Stimulated activated CD8-positive, alpha-beta memory T cell treated with anti-CD3 and anti-CD28 coated beads, Interleukin-12 subunit alpha, Interleukin-12 subunit beta, amount 100 ng/mL, for 4 hours (primary cell): ENCODE measurements around the gene ESPNL.
"Not testable (repeated sequence)": the region's sequence is repeated elsewhere in the genome, so short reads cannot be mapped to it uniquely, and the experiment has no call there.

ENCODE experiments used
- DNase-seq: peaks from one replicate; pipeline ENCODE4 v3.0.0-alpha.2; 2020; ENCODE audit warnings: low read depth

Gene ESPNL

DNA sequence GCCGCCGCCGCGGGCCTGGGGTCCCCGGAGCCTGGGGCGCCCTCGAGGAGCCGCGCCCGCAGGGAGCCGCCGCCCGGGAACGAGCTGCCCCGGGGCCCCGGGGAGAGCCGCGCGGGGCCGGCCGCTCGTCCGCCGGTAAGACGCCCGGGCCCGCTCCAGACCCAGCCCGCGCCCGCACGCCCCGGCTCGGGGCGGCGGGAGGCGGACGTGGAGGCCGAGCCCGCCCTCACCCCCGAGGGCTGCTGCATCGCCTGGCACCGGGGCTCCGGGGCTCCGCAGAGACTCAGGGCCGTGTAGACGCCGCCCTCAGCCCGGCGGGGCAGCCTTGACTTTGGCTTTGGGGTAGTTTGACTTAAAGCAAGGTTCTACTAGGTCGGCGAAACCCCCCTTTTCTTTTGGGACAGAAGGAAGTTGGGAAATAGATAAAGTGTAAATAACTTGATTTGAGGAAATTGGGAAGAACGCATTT, 59.0 kb downstream of the ESPNL start:
- no peak for DNase-seq

DNA sequence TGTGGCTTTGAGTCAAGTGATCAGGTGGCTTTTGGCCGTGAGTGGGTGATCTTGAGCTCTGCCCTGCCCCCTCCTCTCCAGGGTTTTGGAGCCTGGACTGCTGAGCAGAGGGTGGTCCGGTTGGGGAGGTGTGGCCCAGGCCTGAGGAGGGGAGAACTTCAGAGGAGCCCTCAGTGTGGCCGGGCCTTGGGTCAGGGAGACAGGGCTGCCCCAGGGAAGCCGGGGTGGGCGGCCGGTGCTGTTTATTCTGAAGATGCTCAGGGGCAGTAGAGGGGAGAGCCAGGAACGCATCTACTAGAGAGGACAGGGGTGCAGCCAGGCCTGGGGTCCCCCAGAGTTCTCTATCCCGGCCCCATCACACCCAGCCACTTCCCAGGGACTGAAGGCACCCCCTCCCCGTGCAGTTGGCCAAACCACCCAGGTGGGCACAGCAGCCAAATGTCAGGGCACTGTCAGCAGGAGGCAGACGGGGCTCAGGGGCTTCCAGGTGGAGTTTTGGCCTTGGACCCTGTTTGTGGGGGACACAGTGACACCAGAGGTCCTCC, 59.6 kb downstream of the ESPNL start:
- DNase-seq: no peak

DNA sequence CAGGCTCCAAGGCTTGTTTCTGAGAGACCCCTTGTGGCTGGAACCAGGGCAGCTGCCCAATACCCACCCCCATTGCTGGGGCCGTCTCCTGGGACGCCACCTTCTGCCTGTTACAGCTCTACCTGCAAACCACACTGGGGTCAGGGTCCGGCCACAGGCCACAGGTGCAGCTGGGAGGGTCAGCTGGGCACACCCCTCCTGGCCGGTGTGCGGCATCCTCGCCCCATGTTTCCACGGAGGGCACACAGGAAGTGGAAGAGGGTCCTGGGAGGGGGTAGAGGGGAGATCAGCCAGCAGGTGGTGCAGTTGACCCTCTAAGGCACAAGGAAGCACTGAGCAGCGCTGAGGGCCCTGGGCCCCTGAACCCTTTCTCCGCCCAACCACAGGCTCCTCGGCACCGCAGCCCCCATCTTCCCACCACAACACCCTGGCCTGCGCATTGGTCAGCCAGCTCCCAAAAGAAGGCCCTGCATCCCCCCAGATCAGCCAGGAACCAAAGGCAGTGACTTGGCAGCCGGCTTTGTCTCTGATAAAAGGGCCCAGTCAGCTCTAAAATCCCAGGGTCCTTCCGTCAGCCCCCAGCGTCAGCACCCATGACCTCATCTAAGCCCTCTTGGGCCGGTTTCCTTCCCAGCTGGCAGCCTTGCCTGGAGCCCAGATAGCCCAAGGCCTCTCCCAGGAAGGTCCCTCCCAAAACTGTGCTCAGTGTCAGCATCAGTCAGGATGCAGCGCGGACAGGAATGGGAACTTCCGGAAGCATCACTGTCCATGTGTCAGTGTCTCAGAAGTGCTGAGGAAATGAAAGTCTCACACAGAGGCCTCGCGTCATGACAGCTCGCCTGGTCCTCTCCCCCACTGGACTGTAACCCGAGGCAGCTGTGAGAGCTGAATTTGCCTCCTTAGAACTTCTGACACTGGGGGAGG, 60.3 kb downstream of the ESPNL start:
- DNase-seq: no peak

DNA sequence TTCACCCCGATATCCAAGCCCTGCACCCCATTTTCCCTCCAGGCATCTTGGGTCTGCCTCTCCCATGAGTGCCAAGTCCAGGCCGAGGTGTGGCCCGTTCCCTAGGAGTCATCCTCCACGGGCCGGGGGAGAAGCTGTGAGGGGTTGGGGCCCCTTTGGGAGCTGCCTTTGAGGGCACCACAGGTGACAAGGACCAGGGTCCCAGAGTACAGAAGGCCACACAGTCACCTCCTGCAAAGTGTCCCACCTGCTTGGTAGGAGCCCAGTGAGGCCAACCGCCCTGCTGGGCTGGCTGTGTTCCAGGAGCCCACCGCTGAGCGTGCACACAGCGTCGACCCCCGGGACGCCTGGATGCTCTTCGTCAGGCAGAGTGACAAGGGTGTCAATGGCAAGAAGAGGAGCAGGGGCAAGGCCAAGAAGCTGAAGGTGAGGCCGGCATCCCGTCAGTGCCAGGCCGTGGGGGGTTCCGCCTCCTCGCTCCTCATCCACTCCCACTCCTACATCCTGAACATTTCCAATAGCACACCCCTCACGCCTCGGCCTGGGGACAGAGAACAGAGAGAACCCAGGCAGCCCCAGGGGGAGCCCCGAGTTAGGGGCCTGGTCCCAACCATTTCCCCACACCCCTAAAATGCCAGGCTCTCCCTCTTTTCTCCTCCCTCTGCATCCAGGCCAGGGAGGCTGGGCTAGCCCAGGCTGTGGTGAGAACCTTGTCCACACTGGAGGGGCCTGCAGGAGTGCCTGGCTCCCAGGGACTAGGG, 61.3 kb downstream of the ESPNL start:
- DNase-seq: no peak

DNA sequence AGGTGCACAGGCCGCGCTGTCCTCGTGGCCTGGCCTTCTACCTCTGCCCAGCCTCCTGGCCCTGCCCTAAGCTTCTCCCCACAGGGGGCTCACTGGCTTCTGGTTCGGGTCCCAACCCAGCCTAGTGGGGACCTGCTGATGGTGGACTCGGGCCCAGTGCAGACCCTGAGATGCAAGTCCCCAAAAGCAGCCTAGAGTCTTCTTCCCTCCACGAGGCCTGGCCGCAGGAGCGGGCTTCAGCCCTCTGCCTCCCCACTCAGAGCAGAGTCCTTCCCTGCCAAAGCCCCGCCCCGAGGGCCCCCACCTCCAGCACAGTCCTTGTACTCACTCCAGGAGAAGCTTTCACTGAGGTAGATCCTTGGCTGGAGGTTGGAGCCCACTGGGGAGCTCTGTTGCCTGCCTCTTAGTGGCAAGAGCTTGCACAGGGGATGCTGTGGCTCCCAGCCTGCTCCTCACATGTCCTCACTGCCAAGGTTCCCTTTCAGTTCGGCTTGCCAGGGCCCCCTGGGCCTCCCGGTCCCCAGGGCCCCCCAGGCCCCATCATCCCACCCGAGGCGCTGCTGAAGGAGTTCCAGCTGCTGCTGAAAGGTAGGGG, 62.2 kb downstream of the ESPNL start:
- DNase-seq: no peak

DNA sequence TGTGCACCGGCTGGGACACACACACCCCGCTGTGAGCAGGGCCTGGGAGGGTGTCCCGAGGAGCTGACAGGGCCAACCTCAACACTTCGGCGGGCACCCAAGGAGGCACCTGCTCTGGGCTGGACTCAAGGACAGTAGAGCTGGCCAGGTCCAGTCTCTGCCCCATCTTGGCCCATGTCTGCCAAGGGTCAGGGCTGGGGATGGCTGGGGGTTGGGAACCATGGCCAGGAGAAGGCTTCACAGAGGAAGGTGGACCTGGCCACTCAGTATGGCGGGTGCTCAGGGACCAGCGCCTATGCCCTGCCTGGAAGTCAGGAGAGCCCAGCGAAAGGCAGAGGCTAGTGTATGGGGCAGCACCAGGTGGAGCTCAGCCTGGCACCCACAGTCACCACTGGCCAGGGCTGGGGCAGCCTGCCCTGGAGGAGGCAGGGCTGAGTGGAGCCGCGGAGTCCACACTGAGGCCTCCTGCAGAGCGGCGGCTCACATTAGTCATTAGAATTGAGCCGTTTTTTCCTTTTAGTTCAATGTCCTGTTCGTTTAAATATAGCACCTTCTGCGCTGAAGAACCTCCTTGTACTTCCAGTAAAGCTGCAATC, 62.8 kb downstream of the ESPNL start:
- no peak for DNase-seq

DNA sequence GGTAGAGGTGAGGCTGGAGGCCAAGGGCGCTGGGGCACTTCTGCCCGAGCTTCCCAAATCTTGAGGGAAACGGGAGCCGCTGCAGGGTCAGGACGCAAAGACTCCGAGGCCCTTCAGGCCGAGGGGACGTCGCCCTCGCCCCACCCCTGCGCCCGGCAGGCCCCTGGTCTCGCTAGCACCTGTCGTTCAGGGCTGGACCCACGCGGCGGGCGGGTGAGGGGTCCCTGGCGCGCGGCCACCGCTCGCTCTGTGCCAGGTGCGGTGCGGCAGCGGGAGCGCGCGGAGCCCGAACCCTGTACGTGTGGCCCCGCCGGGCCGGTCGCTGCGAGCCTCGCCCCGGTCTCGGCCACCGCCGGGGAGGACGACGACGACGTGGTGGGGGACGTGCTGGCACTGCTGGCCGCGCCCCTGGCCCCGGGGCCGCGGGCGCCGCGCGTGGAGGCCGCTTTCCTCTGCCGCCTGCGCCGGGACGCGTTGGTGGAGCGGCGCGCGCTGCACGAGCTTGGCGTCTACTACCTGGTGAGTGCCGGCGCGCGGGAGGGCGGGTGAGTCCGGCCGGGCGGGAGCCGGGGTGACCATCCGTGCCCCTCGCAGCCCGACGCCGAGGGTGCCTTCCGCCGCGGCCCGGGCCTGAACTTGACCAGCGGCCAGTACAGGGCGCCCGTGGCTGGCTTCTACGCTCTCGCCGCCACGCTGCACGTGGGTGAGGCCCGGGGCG, 63.5 kb downstream of the ESPNL start:
- no peak for DNase-seq

DNA sequence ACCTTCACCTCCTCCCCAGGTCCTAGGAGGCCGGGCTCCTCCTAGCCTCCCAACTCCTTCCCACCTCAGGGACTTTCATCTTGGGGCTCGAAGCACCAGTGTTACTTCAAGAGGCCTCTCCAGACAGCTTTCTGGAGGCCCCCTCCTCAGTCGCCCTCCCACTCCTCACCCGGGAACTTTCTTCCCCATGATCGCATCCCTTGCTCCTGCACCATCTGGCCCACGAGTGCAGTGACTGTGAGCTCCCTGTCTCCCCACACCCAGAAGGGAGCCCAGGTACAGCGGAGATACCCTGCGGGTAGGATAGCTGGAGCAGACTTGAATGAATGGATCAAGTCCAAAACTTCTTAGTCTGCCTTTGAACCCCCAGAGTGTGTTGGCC, 64.8 kb downstream of the ESPNL start:
- no peak for DNase-seq

DNA sequence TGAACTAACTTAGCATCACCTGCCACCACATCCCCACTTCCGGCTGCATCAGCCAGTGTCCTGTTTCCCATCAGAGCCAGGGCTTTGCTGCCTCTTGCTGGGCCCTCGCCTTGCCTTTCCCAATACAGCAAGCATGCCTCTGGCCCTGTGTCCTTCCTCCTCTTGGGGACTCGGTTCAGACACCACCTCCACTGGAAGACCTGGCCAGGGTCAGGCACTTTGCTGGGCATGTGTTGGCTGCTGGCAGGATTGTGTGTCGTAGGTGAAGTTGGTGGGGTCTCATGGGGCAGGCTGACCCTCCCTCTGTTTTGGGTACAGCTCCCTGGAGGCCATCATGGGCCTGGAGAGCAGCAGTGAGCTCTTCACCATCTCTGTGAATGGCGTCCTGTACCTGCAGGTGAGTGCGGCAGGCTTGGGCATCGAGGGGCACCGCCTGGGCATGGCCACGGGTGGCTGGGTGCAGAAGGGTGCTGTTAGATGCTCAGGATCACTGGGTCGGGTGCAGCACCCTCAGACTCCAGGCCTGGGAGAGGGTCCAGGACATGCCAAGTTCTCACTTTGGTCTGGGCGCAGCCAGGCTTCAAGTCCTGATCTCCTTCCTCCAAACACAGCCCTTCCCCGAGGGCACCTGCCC, 65.3 kb downstream of the ESPNL start:
- DNase-seq: no peak

DNA sequence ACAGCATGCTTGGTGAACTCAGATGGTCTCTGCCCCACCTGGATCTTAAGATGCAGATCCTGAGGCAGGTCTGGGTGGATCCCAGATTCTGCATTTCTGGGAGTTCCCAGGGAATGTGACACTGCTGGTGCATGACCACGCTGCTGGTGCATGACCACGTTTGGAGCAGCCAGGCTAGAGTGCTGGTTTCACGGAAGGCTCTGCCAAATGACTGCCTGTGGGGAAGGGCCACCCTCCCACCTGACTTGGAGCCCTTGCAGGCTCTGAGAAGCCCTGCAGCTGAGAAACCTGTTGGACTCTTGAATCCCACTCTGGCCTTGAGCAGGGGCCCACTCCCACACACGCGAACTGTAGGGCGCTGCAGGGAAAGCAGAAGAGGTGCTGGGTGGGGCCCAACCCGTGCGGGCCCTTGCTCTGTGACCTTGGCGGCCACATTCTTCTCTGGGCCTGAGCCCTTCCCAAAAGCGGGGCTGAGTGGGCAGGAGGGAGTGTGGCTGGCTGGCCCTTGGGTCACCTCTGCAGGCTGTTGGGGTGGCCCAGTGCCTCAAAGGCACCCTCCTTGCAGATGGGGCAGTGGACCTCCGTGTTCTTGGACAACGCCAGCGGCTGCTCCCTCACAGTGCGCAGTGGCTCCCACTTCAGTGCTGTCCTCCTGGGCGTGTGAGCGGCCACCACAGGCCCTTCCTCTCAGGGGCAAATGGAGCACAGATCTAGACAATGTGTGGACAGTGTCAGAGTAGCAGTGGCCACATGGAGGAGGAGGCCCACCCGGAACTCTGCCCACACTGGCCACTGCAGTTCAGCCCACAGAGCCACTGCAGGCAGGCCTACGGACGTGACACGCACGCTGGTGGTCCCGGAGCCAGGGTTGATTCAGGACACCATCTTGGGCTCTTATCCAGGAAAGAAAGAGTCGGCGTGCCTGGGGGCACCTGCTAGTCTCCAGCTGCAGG, 66.5 kb downstream of the ESPNL start:
- no peak for DNase-seq

DNA sequence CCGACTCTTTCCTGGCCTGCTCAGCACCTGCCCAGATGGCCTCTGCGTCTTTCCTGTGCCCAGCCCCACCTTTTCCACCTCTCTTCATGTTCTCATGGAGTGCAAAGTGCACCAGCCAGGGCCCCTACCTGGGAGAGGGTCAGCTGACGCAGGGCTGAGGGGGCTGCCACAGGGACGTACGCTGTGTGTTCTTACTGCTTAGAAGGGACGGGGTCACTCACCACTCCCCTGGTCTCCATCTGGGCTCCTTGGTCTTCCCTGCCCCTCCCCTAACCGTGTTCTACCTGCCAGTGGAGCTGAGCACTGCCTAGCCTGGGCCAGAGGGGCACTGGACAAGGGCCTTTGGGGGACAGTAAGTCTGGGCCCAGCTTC, 67.2 kb downstream of the ESPNL start:
- no peak for DNase-seq

DNA sequence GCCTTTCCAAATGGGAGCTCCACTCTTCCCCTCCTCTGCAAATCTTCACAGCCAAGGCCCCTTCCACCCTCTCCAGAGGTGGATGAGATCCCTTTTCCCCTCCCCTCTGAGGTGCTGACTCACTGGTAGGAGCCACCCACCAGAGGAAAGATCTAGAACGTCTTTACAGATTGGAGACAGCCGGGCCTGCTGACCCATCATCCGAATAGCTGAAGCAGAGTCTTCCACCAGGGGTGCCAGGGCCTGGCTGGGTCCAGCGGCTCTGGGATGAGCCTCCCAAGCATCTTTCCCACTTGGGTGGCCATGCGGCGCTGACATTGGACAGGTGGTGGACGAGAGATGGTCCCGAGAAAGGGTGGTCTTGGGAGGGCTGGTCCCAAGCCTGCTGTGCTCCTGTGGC, 67.6 kb downstream of the ESPNL start:
- DNase-seq: no peak

DNA sequence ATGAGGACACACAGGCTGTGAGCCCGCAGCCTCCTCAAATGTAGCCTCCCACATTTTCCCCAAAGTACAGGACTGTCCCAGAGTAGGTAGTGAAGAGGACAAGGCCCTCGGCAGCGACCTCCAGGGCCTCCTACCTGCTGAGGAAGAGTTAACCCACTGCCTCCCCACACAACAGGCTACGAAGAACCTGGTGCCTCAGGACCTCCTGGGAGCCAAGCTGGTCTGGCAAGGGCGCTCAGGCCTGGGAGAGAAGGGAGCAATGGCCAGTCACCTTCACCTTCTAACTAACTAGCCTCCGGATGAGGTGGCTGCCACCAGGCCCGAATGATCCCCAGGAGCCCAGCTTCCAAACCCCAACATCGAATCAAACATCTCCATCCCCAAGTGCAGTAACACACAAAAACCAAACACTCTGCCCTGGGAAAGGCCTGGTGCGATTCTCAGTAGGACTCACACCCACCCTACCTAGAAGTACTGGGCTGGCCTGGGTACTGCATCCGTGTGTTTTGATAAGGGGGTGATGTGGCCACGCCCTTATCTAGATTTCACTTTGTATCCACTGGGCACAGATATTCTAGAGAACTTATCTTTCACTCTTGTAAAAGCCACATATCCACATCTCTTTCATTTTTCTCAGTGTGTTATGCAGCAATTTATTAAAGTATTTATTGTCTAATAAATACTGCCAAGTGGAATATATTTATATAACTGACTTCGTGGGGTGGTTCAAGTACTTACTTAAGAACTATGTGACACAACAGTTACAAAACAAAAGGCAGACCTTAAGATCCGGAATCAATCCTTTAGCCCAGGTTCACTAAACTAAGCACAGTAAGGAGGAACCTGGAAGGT, 68.3 kb downstream of the ESPNL start:
- no peak for DNase-seq

DNA sequence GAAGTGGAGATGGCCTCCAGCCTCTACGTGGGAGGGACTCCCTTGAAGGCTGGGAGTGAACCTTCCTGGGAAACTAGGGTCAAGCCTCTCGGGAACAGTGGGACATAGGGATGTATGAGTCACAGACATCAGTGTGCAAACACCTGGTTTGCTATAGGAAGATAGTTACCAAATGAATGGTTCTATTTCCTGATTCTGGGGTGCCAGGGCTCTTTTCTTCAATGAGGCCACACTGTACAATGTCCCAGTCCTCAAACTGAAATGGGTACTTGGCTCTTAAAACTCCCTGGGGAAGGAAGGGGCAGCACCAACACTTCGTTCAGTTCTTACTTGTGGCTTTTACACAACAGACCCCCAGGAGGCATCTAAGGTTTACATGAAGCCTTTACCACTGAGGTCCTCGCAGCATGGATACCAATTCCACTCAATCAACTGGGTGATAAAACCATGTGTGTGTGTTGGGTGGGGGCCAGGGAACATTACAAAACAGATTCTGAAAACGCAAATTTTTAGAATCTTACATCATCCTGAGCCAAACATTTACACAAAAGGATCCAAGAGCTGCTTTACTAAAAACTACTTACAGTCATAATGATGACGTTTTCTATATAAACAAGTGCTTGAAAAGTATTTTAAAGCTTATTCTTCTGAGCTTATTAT, 69.0 kb downstream of the ESPNL start:
- no peak for DNase-seq

DNA sequence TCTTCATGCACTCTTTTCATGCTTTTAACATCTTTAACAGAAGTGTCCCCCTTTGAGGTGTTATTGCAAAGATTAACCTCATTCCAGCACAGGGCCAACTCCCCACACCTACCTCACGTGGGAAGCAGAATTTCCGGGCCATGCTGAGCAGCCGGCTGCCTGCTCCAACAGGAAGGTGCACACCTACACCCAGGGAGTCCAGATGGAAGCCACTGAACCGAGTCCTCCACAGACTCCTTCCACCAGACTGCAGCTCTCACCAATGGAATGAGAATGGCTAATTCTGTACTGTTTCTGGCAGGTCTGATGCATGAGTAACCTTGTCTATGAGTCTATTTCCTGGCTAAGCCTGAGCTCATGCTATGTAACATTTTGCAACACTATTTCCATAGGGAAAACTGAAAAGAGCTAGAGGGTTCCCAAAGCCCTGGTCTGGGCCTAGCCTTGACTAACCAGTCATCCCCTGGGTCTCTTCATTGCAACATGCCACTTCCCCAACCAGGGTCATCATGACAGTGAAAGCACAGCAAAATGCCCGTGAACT, 69.6 kb downstream of the ESPNL start:
- DNase-seq: no peak

DNA sequence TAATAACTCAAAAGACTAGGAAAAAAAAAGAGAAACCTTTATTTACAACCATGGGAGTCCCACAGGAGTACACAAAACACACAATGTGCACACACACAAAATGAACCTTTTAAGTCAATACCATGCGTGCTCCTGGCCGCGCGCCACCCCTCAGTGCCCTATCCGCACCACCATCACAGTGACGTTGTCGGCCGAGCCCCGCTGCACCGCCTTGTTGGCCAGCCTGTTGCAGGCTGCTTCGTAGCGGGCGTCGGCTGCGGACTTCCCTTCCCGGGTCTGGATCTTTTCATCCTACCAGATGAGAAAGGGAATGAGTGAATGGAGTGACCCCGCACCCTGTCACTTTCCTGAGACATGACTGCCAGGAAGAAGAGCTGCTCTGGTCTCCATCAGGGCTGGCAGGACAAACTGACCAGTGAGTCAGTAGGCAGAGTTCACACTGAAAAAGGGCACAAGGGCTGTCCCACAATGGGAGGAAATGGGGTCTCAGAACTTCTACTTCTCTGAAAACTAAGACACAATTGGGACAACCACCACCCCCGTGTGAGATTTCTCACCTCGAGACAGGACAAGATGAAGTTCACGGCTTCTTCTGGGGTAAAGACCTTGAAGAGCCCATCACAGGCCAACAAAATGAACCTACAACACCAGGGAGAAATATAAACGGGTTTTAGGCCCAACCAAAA, 70.4 kb downstream of the ESPNL start:
- DNase-seq: no peak

DNA sequence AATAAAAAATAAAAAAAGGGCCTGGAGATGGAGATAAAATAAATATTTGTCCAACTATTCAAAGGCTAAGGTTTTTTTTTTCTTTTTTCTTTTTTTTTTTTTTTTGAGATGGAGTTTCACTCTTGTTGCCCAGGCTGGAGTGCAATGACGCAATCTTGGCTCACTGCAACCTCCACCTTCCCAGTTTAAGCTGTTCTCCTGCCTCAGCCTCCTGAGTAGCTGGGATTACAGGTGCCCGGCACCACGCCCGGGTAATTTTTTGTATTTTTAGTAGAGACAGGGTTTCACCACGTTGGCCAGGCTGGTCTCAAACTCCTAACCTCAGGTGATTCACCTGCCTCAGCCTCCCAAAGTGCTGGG, 70.9 kb downstream of the ESPNL start:
- not testable (repeated sequence) for DNase-seq
